Ecto neural progenitor cell (in vitro differentiated cells): ENCODE measurements around the gene EVA1A.

ENCODE experiments used
- DNase-seq: peaks from one replicate; pipeline ENCODE4 v3.0.0-alpha.2; 2018; ENCODE audit warnings: low spot score

Gene EVA1A

DNA sequence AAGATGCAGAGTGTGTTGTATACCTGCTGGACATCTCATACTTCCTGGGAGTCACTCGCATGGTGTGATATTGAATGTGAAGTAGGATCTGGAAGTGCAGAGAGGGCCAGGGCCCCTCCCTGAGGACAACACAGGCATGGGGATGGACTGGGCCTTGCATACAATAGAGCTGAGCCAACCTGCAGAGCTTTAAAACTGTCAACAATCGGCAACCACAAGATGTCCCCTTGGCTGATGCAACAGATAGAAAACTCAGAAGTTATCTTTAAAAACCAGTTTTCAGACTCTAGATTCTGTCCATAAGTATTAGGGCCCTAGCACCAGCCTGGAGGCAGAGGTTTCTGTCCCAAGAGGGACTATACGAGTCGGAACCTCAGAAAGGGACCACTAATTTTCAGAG, 19.7 kb downstream of the EVA1A start:
- no peak for DNase-seq

DNA sequence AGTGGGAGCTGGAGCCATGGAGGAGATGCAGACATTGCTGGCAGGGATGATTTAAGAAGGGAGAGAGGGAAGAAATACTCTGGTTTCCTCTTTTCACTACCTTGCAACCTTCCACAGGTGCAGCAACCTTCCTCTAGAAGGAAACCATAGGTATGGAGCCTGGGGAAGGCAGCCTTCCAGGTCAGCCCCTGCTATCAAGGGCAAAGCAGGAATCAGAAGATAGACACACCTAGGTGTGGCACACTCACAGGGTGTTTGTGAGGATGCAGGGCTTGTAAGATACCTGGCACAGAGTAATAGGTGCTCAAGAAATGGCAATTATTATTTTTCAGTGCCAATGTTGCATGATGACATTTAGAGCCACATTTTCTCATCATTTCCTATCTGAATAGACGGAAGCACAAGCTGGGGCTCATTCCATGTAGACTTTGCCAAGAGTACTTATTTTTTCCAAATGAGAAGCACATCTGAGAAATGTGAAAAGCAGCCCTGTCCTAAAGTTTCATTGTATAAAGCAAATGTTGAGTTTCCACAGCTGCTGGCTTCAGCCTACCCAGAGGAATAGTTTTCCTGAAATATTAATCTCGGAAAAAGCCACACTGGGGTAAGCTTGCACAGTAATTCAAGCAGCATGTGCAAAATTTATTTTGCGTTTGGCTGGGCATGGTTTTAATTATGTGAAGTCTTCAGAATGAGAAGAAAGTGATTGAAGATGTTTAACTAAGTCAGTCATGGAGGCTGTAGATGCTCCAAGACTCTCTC, 20.6 kb downstream of the EVA1A start:
- no peak for DNase-seq

DNA sequence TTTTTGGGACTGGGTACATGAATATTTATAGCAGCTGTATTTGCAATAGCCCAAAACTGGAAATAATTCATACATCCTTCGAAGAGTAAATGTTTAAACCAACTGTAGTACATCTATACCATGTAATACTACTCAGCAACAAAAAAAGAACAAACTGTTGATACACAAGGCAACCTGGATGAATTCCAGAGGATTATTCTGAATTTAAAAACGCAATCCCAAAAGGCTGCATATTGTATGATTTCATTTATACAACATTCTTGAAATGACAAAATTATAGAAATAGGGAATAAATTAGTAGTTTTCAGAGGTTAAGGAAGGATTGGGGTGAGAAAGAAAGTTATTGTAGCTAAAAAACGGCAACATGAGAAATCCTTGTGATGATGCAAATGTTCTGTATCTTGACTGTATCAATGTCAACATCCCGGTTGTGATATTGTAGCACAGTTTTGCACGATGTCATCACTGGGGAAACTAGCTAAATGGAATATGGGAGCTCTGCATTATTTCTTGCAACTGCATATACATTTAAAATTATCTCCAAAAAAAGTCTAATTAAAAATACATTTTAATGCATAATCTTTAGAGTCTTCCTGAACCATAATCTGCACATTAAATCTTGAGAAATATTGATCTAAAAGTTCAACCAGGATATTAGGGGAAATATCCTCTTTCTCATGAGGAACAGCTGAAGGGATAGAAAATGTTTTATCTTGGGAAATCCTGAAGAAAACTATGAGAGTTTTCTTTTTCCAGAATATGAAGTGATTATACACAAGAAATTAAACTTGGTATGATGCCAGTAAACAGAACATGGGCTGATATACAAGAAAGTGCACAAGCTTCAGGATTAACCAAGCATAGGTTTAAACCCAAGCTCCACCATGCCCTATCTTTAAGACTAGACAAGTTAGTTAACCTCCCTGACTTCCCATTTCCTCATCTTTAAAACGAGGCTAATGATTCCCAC, 21.9 kb downstream of the EVA1A start:
- no peak for DNase-seq

DNA sequence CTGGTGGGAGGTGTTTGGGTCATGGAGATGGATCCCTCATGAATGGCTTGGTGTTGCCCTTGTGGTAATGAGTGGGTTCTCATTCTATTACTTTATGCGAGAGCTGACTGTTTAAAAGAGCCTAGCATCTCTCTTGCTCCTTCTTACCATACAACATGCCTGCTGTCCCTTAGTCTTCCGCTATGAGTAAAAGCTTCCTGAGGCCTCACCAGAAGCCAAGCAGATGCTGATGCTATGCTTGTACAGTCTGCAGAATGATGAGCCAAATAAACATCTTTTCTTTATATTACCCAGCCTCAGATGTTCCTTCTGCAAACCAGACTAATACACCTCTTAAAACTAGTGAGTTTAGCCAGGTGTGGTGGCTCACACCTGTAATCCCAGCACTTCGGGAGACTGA, 23.1 kb downstream of the EVA1A start:
- DNase-seq = no peak

DNA sequence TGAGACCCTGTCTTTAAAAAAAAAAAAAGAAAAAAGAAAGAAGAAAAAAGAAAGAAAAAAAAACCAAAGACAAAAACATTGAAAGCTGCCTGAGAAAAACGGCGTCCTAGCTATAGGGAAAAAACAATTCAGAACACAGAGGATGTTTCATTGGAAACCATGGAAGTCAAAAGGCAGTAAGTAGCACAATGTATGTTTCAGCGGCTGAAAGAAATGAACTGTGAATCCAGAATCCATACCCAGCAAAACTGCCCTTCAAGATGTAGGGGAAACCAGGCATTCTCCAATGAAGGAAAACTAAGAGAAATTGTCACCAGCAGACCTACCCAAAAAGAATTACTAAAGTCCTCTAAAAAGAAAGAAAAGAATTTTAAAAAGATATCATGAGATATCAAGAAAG, 27.6 kb downstream of the EVA1A start:
- DNase-seq = no peak

DNA sequence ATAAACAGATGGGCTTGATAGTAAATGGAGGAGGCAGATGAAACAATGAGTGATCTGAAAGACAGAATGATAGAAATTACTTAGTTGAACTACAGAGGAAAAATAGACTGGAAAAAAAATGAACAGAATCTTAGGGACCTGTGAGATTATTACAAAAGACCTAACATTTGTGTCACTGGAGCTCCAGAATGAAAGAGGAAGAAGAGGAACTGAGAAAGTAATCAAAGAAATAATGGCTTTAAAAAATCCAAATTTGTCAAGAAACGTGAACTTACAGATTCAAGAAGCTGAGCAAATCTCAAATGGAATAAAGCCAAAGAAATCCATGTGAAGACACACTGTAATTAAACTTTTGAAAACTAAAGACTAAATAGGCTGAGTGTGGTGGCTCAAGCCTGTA, 28.3 kb downstream of the EVA1A start:
- DNase-seq = no peak

DNA sequence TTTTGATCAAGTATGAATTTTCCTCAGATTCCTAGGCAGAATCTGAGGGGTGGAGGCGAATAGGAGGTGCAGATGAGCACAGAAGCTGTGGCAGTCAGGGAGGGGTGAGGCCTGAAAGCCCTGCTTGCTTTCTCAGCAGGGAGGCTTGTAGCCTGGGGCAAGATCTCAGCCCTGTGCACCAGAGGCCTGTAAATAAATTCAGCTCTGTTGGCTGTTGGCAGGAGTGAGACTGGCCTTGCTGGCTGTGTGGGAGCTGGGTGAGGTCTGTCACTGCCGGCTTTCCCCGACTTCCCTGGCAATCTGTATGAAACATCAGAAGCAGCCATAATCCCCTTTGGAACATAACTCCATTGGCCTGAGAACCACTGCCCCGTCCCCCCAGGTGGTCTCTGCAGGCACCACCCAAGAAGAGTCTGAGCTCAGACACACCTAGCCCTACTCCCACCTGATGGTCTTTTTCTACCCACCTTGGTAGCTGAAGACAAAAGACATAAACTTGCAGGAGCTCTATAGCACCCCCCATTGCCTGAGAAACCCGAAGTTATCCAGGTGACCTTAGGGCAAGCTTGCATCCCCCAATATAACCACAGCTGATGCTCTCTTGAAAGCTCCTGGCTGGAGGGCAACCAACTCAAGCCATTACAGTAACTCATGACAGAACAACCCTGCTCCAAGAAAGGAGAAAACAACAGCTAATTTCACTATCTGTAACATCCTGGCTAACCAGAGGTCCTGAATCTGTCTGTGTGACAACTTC, 32.3 kb downstream of the EVA1A start:
- DNase-seq = peak; percentile 50

DNA sequence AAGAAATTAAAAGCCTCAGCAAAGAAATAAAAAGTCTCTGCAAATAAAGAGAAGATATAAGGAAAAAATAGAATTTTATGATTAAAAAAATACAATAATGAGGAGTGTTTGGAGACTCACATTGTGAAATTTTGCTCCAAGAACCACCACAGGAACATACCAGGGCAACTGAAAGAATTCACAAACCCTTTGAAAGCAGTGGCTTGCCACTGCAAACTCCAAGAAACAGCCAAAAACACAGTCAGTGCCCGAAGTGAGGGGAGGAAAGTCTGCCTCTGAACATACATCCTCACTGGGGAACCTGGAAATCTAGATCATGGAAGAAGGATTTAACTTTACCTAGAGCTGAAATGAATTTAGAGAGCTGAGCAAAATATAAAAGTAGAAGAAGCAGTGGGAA, 33.1 kb downstream of the EVA1A start:
- no peak for DNase-seq

DNA sequence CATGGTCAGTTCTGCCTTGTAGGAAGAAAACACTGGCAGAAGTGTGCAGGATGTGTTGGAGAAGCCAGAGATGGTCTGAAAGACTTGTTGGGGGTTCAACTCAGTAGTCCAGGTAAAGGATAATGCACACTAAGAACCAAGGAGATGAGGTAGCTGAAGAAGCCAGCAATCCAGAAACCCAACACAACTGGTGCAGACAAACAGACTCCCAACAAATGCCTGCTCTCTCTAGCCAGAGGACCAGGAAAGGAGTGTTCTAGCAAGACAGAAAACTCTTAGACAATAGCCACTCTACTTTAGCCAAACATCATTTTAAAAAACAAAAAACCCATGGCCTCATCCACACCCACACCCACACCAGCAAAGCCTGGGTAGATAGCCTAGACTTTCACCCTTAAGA, 33.9 kb downstream of the EVA1A start:
- no peak for DNase-seq

DNA sequence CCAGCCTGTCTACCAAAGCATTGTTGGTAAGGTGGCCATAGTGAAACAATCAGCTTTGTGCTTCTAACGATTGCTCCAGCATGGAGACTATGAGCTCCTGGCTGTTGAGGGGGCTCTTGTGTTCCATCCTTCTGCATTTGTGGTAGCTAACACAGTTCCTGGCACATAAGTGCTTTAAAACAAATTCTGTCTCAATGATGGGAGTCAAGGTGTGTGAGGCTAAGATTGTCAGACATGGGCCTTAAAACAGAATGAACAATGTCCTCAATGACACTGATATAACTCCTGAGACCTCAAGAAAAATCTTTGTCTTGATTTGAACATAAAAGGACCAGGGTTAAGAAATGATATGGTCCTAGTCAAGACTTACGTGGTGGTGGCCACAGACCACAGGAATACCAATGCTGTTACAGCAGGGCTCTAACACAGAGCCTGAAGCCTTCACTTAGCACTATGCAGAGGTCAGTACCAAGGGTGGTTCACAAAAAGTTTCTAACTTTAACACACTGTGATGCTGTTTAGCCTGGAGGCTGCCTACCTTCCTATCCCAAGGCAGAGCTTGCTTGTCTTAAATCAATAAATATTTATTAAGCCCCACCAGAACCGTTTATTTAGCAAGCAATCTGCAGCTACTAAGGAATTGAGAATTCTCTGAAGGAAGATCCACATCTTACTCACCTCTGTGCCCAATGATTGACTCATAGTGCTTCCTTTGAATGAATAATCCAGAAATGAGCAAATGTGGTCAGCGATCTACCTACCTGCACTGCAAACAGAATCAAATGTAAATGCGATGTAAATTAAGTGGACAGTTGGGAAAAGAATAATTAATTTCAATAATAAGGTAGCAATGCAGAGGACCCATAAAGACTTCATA, 35.1 kb downstream of the EVA1A start:
- DNase-seq = no peak

DNA sequence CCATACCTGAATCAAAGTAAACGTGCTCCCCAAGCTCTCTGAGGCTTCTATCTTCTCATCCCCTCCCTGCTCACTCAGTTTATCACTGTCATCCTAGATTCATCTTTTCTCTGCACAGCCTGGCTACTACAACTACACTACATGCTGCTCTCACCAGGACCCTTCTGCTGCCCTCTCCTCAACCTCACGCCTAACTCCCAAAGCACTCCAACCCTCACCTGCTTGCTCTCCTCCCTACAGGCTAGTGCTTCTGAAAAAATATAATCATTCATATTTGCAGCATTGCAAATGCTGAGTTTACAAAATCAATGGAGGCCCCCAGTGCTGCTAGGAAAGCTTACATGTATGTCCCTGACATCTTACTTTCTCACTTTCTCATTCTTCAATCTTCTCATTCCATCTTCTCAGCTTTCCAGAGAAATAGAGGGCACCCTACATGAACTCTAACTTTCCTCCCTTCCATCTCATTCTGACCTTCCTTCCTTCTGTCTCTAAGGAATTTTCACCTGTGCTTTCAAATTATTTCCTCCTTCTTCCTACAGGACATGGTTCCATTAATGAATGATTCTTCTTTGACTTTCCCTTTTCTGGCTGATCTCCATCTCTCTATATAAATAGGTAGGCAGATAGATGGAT, 36.3 kb downstream of the EVA1A start:
- DNase-seq = no peak

DNA sequence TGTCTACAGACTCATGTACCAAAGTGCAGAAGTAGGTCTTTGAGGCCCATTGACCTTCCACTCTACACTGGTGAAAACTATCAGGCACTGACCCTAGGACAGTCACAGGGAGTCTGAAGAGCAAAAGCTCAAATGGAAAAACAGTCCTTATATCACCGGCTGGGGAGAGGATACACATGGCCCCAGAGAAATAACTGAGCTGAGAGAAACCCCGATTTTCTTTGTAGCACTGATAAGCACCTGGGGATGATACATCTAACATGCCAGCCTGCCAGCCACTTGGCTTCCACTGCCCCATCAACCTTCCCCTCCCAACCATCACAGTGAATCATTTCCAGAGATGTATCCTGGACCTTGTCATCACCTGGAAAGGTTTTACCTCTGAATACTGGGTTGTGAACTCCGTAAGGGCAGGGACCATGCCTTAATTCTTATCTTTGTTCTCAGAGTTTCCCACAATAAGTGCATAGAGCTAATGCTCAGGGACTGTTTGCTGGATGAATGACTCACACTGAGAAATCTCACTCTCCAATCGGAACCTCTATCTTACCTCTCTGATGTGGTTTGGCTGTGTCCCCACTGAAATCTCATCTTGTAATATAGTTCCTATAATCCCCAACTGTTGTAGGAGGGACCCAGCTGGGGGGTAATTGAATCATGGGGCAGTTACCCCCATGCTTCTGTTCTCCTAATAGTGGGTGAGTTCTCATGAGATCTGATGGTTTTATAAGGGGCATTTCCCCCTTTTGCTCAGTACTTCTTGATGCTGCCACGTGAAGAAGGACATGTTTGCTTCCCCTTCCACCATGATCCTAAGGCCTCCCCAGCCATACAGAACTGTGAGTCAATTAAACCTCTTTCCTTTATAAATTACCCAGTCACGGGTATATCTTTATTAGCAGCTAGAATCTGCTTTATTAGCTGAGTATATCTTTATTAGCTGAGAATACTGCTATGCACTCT, 37.1 kb downstream of the EVA1A start:
- DNase-seq = no peak

DNA sequence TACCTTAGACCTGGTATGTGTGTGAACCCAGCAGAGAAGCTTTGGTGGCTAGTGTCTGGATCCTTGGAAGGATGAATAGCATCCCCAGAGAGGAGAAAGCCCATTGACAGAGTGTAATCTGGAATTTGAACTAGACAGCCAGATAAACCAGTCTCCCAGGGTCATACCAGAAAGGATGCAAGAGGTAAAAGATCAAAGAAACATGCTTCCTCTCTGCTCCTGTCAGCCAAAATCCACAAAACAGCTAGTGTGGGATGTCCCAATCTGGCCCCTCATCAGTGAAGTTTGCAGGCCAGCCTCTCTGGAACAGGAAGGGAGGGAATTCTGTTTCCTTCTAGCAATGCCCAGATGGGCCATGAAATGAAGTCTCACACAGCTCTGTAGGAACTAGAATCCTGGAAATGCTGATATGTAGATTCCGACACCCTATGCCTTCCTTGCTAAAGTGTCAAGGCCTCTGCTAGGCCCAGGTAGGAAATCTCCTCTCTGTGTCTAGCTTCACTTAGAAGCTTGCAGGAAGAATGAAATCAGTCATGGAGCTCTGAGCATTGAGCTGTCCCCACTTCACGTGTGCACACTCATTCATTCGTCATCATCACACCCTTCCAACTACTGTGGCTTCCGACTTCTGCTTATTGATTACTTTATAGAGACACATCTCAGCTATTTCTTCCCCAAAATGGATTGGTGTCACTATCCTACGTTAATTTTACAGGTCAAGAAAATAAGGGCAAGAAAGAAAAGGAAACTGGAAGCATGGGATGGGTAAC, 38.0 kb downstream of the EVA1A start:
- no peak for DNase-seq

DNA sequence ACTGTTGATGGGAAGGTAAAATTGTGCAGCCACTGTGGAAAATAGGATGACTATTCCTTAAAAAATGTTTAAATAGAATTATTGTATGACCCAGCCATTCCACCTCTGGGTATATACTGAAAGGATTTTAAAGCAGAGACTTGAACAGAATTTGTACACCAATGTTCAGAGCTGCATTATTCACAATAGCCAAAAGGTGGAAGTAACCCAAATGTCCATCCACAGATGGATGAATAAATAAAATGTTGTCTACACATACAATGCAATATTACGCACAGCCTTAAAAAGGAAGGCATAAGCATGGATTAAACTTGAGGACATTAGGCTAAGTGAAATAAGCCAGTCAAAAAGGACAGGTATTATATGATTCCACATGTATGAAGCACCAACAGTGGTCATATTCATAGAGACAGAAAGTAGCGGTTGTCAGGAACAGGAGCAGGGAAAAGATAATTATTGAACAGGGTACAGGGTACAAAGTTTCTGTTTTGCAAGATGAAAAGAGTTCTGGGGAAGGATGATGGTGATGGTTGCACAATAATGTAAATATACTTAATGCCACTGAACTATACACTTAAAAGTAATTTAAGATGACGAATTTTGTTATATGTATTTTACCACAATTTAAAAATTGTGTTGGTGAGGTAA, 39.4 kb downstream of the EVA1A start:
- no peak for DNase-seq

DNA sequence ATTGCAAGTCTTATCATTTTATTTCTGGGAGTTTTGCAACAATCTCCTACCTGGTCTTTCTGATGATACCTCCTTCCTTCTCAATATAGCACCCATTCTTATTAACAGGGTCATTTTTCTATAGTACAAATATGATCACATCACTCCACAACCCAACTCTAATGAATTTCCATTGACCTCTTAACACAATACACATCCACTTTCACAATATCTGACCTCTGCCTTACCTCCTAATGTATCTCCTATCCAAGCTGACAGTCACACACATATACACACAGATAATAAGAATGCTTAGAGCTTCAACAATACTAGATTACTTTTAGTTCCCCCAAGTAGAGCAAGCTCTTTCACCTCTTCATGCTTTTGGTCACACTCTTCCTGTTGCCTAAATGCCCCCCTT, 40.9 kb downstream of the EVA1A start:
- DNase-seq = no peak

DNA sequence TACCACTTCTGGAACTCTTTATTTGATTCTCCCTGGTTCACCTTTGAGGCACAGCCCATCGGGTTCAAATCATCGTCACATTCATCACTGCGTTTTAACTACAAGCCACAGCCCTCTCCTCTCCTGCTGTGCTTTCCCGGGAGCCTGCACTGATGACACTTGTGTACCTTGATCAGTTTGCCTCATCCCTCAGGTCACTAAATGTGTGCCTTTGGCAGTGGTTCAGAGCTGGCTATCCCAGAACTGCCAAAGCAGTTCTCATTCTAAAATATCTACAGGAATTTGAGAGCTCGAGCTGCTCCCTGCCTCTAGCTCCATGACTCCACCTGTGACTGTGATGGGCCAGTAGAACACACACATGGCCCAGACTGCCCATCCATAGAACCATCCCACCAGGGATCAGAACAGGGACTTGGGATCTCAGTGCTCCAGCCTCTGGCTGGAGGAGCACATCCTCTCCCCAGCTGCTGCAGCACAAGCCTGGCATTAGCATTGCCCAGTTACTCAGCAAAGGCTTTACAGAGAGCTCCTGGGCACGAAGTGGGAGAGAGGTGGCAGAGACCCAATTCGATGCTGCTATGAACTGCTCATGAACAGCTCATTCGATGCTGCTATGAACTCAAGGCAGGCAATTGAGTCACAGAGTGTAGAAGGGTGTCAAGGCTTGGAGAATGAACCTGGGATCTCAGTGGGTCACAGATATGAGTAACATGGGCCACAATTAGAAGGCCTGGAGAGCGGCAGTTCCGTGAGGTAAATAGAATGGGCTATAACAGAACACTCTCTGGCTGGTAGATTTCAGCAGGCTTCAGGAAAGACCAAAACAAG, 41.9 kb downstream of the EVA1A start:
- DNase-seq = no peak

DNA sequence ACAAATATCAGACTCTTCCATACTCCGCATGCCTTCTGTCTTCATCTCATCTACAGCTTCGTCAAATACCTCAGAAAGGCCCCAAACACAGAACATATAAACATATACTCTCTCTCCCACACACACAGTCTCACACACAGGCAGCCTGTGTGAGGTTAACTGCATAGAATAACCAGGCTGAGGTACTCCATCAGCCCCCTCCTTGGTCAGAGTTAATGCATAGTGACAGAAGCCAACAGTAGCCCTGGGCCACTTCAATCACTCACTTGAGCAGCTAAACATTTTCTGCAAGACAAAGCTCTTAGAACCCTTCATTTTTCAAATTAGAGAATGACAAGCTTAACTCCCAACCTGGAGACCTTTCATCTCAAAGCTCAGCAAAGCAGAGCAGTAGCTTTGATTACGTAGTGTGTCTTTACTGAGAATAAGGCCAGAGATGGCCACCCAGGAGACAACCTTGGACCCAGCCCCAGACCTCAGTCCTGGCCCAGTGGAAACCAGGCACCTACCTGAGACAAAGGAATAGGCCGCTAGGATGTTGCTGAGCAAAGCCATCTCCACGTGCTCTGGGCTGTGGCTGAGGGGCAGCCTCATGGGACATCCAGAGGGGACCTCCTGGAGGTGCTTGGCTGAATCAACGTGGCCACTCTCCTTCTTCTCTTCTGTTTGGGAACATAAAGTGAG, 43.0 kb downstream of the EVA1A start:
- DNase-seq = no peak
